Prostate gland (tissue), 2 donors: Measurements from ENCODE around the gene C16orf89.

Experiments
- POLR2A ChIP-seq: fragments of 450-650 bp; IDR thresholded peaks from one replicate; pipeline ENCODE4 v1.6.1; 2016; ENCODE audit warnings: antibody characterized with exemption, mild to moderate bottlenecking
- TF ChIP-seq, protein P1 (sequence below), 4 experiments: fragments of 200-600 bp in 2 of 4; fragments of 450-650 bp in 2 of 4; sonication (generic) in 2 of 4; IDR thresholded peaks; 1 replicate in 3 of 4; 2 replicates in 1 of 4; pipeline ENCODE4 v1.5.1; 2016 to 2019; ENCODE audit warnings: antibody characterized with exemption in 4 of 4, mild to moderate bottlenecking in 2 of 4, moderate library complexity in 2 of 4

DNA sequence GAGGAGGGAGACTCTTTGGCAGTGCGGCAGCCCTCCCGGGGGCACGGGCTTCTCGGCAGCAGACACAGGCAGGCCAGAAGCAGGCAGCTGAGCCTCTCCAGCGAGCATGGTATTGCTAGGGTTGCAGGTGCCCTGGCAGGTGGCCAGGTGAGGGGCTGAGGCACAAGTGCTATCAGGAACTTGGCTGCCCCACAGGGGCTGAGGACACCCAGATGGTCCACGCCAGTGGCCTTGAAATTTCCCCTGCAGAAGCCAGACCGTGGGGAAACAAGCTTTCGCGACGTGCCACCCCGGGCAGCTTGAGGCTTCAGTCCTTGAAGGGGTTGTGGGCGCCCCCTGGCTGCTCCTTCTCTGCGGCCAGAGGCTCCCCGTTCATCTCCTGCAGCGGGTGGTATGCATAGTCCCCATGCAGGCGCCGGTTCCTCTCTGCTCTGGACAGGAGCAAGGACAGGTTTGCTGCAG is 40.6 kb downstream of the C16orf89 start:
- TF ChIP-seq POLR2A, result no peak
- TF ChIP-seq, protein P1, sequence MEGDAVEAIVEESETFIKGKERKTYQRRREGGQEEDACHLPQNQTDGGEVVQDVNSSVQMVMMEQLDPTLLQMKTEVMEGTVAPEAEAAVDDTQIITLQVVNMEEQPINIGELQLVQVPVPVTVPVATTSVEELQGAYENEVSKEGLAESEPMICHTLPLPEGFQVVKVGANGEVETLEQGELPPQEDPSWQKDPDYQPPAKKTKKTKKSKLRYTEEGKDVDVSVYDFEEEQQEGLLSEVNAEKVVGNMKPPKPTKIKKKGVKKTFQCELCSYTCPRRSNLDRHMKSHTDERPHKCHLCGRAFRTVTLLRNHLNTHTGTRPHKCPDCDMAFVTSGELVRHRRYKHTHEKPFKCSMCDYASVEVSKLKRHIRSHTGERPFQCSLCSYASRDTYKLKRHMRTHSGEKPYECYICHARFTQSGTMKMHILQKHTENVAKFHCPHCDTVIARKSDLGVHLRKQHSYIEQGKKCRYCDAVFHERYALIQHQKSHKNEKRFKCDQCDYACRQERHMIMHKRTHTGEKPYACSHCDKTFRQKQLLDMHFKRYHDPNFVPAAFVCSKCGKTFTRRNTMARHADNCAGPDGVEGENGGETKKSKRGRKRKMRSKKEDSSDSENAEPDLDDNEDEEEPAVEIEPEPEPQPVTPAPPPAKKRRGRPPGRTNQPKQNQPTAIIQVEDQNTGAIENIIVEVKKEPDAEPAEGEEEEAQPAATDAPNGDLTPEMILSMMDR (IDR thresholded peaks at IDR 0.05), result no peak
